CD14-positive monocyte (primary cell): ENCODE data around the gene KRTAP1-5. TPM values are rescaled to one million over a fixed set of nuclear protein-coding genes. Genes with fewer than 3 reads are reported as not detected.

Experiments used
- DNase-seq, 3 donors: peaks; one replicate each; pipeline ENCODE4 v3.0.0-alpha.2; 2011 to 2022
- H2AFZ ChIP-seq: 2 replicates; pipeline ENCODE4 v1.6.0; 2012; ENCODE audit warnings: mild to moderate bottlenecking, low read depth, low read length, inconsistent platforms; ENCODE audit not compliant: insufficient read depth, poor library complexity, severe bottlenecking
- H3K27ac ChIP-seq, 2 donors: 1 replicate in 1 of 2; 2 replicates in 1 of 2; pipeline ENCODE4 v1.5.1; 2012 to 2013; ENCODE audit warnings: low read length in 2 of 2, control low read depth in 1 of 2, inconsistent platforms in 1 of 2, low read depth in 1 of 2, mild to moderate bottlenecking in 1 of 2
- H3K27me3 ChIP-seq, 2 donors: one replicate each; pipeline versions ENCODE4 v1.6.0 to v1.6.1; 2011 to 2013; ENCODE audit warnings: low read length in 2 of 2; ENCODE audit not compliant: control insufficient read depth in 2 of 2, insufficient read depth in 2 of 2
- H3K36me3 ChIP-seq, 2 donors: replicated peaks in 1 of 2; 1 replicate in 1 of 2; 2 replicates in 1 of 2; pipeline versions ENCODE4 v1.5.1 to v1.6.1; 2012 to 2013; ENCODE audit warnings: low read length in 2 of 2, control low read depth in 1 of 2, inconsistent platforms in 1 of 2, mild to moderate bottlenecking in 1 of 2; ENCODE audit not compliant: insufficient read depth in 2 of 2, control insufficient read depth in 1 of 2
- H3K4me1 ChIP-seq, 2 donors: 1 replicate in 1 of 2; 2 replicates in 1 of 2; pipeline versions ENCODE4 v1.5.1 to v1.6.1; 2012 to 2013; ENCODE audit warnings: low read length in 2 of 2, control low read depth in 1 of 2, inconsistent platforms in 1 of 2, mild to moderate bottlenecking in 1 of 2, moderate library complexity in 1 of 2; ENCODE audit not compliant: insufficient read depth in 2 of 2, control insufficient read depth in 1 of 2
- H3K4me2 ChIP-seq: replicated peaks from 2 replicates; pipeline ENCODE3; 2012; ENCODE audit warnings: low read length, moderate library complexity, mild to moderate bottlenecking; ENCODE audit not compliant: poor library complexity, severe bottlenecking; ENCODE audit errors: extremely low read depth
- H3K4me3 ChIP-seq, 3 experiments: fragments of 200-600 bp in 1 of 3; sonication (generic) in 1 of 3; replicated peaks in 1 of 3; 1 replicate in 2 of 3; 2 replicates in 1 of 3; pipeline ENCODE4 v1.5.1; 2011 to 2013; ENCODE audit warnings: low read length in 3 of 3, mild to moderate bottlenecking in 3 of 3, control low read depth in 2 of 3, low read depth in 2 of 3, inconsistent platforms in 1 of 3, moderate library complexity in 1 of 3
- H3K79me2 ChIP-seq: 2 replicates; pipeline ENCODE4 v1.6.0; 2012; ENCODE audit warnings: mild to moderate bottlenecking, control low read depth, inconsistent platforms, low read length, moderate library complexity; ENCODE audit not compliant: insufficient read depth
- H3K9ac ChIP-seq: 2 replicates; pipeline ENCODE4 v1.6.0; 2017; ENCODE audit warnings: low read length, mild to moderate bottlenecking; ENCODE audit not compliant: insufficient read depth, poor library complexity, severe bottlenecking
- H3K9me3 ChIP-seq, 2 donors: replicated peaks in 1 of 2; 1 replicate in 1 of 2; 2 replicates in 1 of 2; pipeline versions ENCODE4 v1.5.1 to v1.6.1; 2012 to 2013; ENCODE audit warnings: low read length in 2 of 2, control low read depth in 1 of 2; ENCODE audit not compliant: control insufficient read depth in 1 of 2, insufficient read depth in 1 of 2
- H4K20me1 ChIP-seq: 2 replicates; pipeline ENCODE4 v1.6.0; 2012; ENCODE audit warnings: mild to moderate bottlenecking, low read length, control low read depth, moderate library complexity; ENCODE audit not compliant: insufficient read depth
- H3K27ac Mint-ChIP-seq, 7 donors: one replicate each; pipeline ENCODE4 v1.8.0; 2020; ENCODE audit warnings: mild to moderate bottlenecking in 7 of 7, mixed read lengths in 7 of 7, moderate library complexity in 6 of 7, inconsistent platforms in 2 of 7
- H3K27me3 Mint-ChIP-seq, 3 donors: one replicate each; pipeline ENCODE4 v1.8.0; 2021 to 2022; ENCODE audit warnings: low read depth in 3 of 3, mild to moderate bottlenecking in 3 of 3, mixed read lengths in 3 of 3, moderate library complexity in 3 of 3, inconsistent platforms in 1 of 3
- H3K36me3 Mint-ChIP-seq, 2 donors: one replicate each; pipeline ENCODE4 v1.8.0; 2020; ENCODE audit warnings: mixed read lengths in 2 of 2, inconsistent platforms in 1 of 2, mild to moderate bottlenecking in 1 of 2
- H3K4me1 Mint-ChIP-seq: one replicate; pipeline ENCODE4 v1.8.0; 2020; ENCODE audit warnings: mild to moderate bottlenecking, mixed read lengths
- H3K4me3 Mint-ChIP-seq, 2 donors: one replicate each; pipeline ENCODE4 v1.8.0; 2020; ENCODE audit warnings: mild to moderate bottlenecking in 2 of 2, mixed read lengths in 2 of 2, moderate library complexity in 1 of 2
- H3K9me3 Mint-ChIP-seq, 7 donors: one replicate each; pipeline ENCODE4 v1.8.0; 2020 to 2022; ENCODE audit warnings: mixed read lengths in 7 of 7, mild to moderate bottlenecking in 6 of 7, moderate library complexity in 6 of 7, inconsistent platforms in 2 of 7
- CTCF ChIP-seq: fragments of 200-600 bp; IDR thresholded peaks from one replicate; pipeline ENCODE4 v1.8.0; 2022; ENCODE audit warnings: antibody characterized with exemption, mild to moderate bottlenecking
- WGBS: methylation state at CpG from one replicate; pipeline ENCODE4 v1.1.5; 2013; ENCODE audit warnings: missing lambda C conversion rate; ENCODE audit not compliant: insufficient coverage; 5-methylcytosine and 5-hydroxymethylcytosine counted together
- intact Hi-C, 2 donors: fragments of 100-400 bp; cut with micrococcal nuclease; formaldehyde crosslinking; loops; one replicate each; pipeline versions ENCODE4 v1.15.0 to v1.15.1; 2023
- polyA plus RNA-seq, 3 donors: library from polyadenylated mRNA; depleted of rRNA in 1 of 3; unstranded in 2 of 3; stranded (reverse) in 1 of 3; fragments of 300-500 nt in 2 of 3; fragments of >200 nt in 1 of 3; fragmentation: Illumina TruSeq in 2 of 3; gene quantifications; 1 replicate in 2 of 3; 2 replicates in 1 of 3; pipeline ENCODE4 v1.2.3, GENCODE V29; 2012 to 2021

KRTAP1-5 gene
- polyA plus RNA-seq, 3 donors = not detected

GRCh38 chr17:41015454-41015853 is 11.6 kb downstream of the KRTAP1-5 start:
- 73% methylated on average over 4 of the region's 7 CpGs for WGBS

GRCh38 chr17:41013606-41014005 is 13.4 kb downstream of the KRTAP1-5 start:
- Mint-ChIP-seq H3K27me3 (peaks cover 0 to 3% (median 2%) of the 10 kb centered on the region in 3 donors), H3K27ac (no peak overlapping the region), H3K4me1 (no peaks in the 10 kb centered on the region), H3K36me3 (no peaks in the 10 kb centered on the region), H3K9me3 (peaks cover 0 to 2% (median 0%) of the 10 kb centered on the region in 7 donors), H3K4me3 (no peak overlapping the region)
- Histone ChIP-seq H3K4me3 (no peak overlapping the region), H3K79me2 (no peaks in the 10 kb centered on the region), H2AFZ (no peak overlapping the region), H3K9me3 (no peaks in the 10 kb centered on the region), H3K27me3 (no peaks in the 10 kb centered on the region), H3K27ac (no peak overlapping the region), H3K9ac (no peak overlapping the region), H3K4me2 (no peak overlapping the region), H4K20me1 (no peaks in the 10 kb centered on the region), H3K36me3 (no peaks in the 10 kb centered on the region), H3K4me1 (no peaks in the 10 kb centered on the region)
- 88% methylated on average over 1 of the region's 1 CpG for WGBS
- no peak for DNase-seq
- TF ChIP-seq CTCF = no peak
- intact Hi-C loops = no loop called here

More at GRCh38 chr17:41015454-41015853, 11.6 kb downstream of the KRTAP1-5 start:
- no peak for DNase-seq
- Histone ChIP-seq H3K9me3 (no peaks in the 10 kb centered on the region), H3K36me3 (no peaks in the 10 kb centered on the region), H3K27ac (no peak overlapping the region), H3K27me3 (no peaks in the 10 kb centered on the region), H3K79me2 (no peaks in the 10 kb centered on the region), H3K4me3 (no peak overlapping the region), H4K20me1 (no peaks in the 10 kb centered on the region), H3K9ac (no peak overlapping the region), H2AFZ (no peak overlapping the region), H3K4me1 (no peaks in the 10 kb centered on the region), H3K4me2 (no peak overlapping the region)
- TF ChIP-seq CTCF = no peak
- H3K27ac Mint-ChIP-seq = no peak overlapping the region
- no peaks in the 10 kb centered on the region for H3K4me1 Mint-ChIP-seq
- H3K9me3 Mint-ChIP-seq = no peaks in the 10 kb centered on the region
- H3K4me3 Mint-ChIP-seq = no peak overlapping the region
- H3K36me3 Mint-ChIP-seq = no peaks in the 10 kb centered on the region
- peaks cover 0 to 2% (median 2%) of the 10 kb centered on the region in 3 donors for H3K27me3 Mint-ChIP-seq
- intact Hi-C loops = no loop called here
